Kidney (tissue), 14 donors: ENCODE data around the gene RNF186. TPM values are rescaled to one million over a fixed set of nuclear protein-coding genes. Genes with fewer than 3 reads are reported as not detected.

Experiments used
- DNase-seq, 5 donors: peaks; one replicate each; pipeline ENCODE4 v3.0.0-alpha.2; 2013 to 2020
- FAIRE-seq: peaks from 2 replicates; lab custom pipeline; 2012; peaks lifted over from hg19 to GRCh38; lab: Jason Lieb, UNC
- H3K27ac ChIP-seq, 2 donors: one replicate each; pipeline ENCODE4 v1.7.0; 2013; ENCODE audit warnings: low read depth in 2 of 2, low read length in 2 of 2, inconsistent platforms in 1 of 2
- H3K27me3 ChIP-seq: one replicate; pipeline ENCODE4 v1.7.1; 2013; ENCODE audit warnings: low read length, inconsistent platforms; ENCODE audit not compliant: control insufficient read depth, insufficient read depth
- H3K36me3 ChIP-seq, 3 donors: one replicate each; pipeline versions ENCODE4 v1.7.0 to v1.7.1; 2013; ENCODE audit warnings: low read length in 3 of 3, control low read depth in 1 of 3, inconsistent platforms in 1 of 3; ENCODE audit not compliant: insufficient read depth in 3 of 3, control insufficient read depth in 2 of 3
- H3K4me1 ChIP-seq, 3 donors: one replicate each; pipeline versions ENCODE4 v1.7.0 to v1.7.1; 2013; ENCODE audit warnings: low read length in 3 of 3, inconsistent platforms in 1 of 3, low read depth in 1 of 3; ENCODE audit not compliant: control insufficient read depth in 2 of 3, insufficient read depth in 2 of 3
- H3K4me3 ChIP-seq, 3 donors: one replicate each; pipeline versions ENCODE4 v1.7.0 to v1.8.1; 2013; ENCODE audit warnings: low read length in 3 of 3, control low read depth in 1 of 3, inconsistent platforms in 1 of 3
- H3K9ac ChIP-seq, 3 donors: one replicate each; pipeline versions ENCODE4 v1.7.0 to v1.7.1; 2013; ENCODE audit warnings: low read length in 3 of 3, control low read depth in 1 of 3, inconsistent platforms in 1 of 3
- H3K9me3 ChIP-seq, 3 donors: one replicate each; pipeline versions ENCODE4 v1.7.0 to v1.7.1; 2013; ENCODE audit warnings: low read length in 3 of 3, control low read depth in 1 of 3, inconsistent platforms in 1 of 3; ENCODE audit not compliant: control insufficient read depth in 2 of 3, insufficient read depth in 1 of 3
- CTCF ChIP-seq: IDR thresholded peaks from 3 replicates; pipeline ENCODE4 v1.5.1; 2012; ENCODE audit warnings: mild to moderate bottlenecking, moderate library complexity, borderline replicate concordance; ENCODE audit not compliant: insufficient read depth; ENCODE audit errors: extremely low read depth
- intact Hi-C: fragments of 100-400 bp; cut with DNase I; formaldehyde crosslinking; loops from one replicate; pipeline ENCODE4 v1.11.1; 2022
- polyA plus RNA-seq: library from polyadenylated mRNA; stranded (reverse); fragments of 350-450 nt; fragmentation: Illumina TruSeq; extraction: RNeasy Lipid Tissue Mini Kit (QIAGEN cat#74804); gene quantifications from one replicate; pipeline ENCODE4 v1.2.3, GENCODE V29; 2014; ENCODE audit warnings: low read depth, low replicate concordance; ENCODE audit not compliant: insufficient read depth
- total RNA-seq: library from RNA; stranded (reverse); fragmentation: NEBNext Ultra II Directional; extraction: Animal tissue kit (Norgen Biotek cat#: 25700); gene quantifications from one replicate; pipeline ENCODE4 v1.2.1, GENCODE V29; 2021
- donor health status: control.
- donor health status: control.
- donor health status: control.
- donor health status: control.
- donor health status: control.
- donor health status: DM: yes; HTN: yes; CAD: no.
- donor health status: Normal renal cell carcinoma (clear cell type).

RNF186 gene
- total and polyA plus RNA-seq, 2 donors from 2014 or later, result 2.7 to 111 TPM

DNA sequence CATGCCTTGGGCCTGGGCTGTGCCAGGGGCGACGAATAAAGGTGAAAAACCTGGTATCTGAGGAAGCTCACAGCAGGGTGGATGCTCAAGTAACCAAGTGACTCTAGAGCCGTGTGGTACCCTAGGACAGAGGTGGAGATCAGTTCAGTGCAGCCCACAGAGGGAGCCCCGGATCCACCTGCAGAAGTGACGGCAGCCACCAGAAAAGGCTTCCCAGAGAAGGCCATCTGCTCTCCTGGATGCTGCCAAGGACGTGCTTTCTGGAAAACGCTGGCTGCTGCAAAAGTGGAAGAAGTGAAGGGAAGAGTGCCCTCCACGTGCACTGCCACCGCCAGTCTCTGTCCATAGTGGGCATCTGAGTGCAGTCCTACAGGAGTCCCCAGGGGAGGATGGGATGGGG is 43.0 kb downstream of the RNF186 start:
- H3K9ac ChIP-seq, result no peak overlapping the region
- no peak for TF ChIP-seq CTCF
- H3K27me3 ChIP-seq, result no peaks in the 10 kb centered on the region
- no peak for FAIRE-seq
- no peak for DNase-seq
- H3K4me3 ChIP-seq, result no peak overlapping the region
- no peak overlapping the region for H3K27ac ChIP-seq
- H3K9me3 ChIP-seq, result no peaks in the 10 kb centered on the region
- no peaks in the 10 kb centered on the region for H3K4me1 ChIP-seq
- intact Hi-C loops, result no loop called here
- peaks cover 0 to 9% (median 8%) of the 10 kb centered on the region in 3 donors for H3K36me3 ChIP-seq

- DNase-seq (no peak), FAIRE-seq (no peak)
- intact Hi-C loops, result no loop called here
- TF ChIP-seq CTCF, result no peak
- Histone ChIP-seq H3K9me3 (no peaks in the 10 kb centered on the region), H3K4me3 (no peak overlapping the region), H3K4me1 (no peaks in the 10 kb centered on the region), H3K9ac (no peak overlapping the region), H3K27ac (no peak overlapping the region), H3K36me3 (peaks cover 0 to 9% (median 8%) of the 10 kb centered on the region in 3 donors), H3K27me3 (no peaks in the 10 kb centered on the region)
Observed at GRCh38 chr1:19771350-19771749, 43.7 kb downstream of the RNF186 start.

- no peak for TF ChIP-seq CTCF
- Histone ChIP-seq H3K4me3 (no peak overlapping the region), H3K4me1 (peaks cover 0 to 3% (median 0%) of the 10 kb centered on the region in 3 donors), H3K27me3 (no peaks in the 10 kb centered on the region), H3K9me3 (no peaks in the 10 kb centered on the region), H3K36me3 (peaks cover 0 to 8% (median 7%) of the 10 kb centered on the region in 3 donors), H3K27ac (no peak overlapping the region), H3K9ac (no peak overlapping the region)
- FAIRE-seq (no peak), DNase-seq (no peak)
- intact Hi-C loops, result no loop called here
Observed at GRCh38 chr1:19770436-19771190, 44.5 kb downstream of the RNF186 start.
